ENCODE measurements around the gene FOXN3.

- TF ChIP-seq ZBTB33 (IDR thresholded peaks at IDR 0.05) = no peak
- no peak for TF ChIP-seq SPI1 (IDR thresholded peaks at IDR 0.05; ENCODE audit: borderline replicate concordance, insufficient read depth, low read depth, low read length)
- TF ChIP-seq MAX (IDR thresholded peaks at IDR 0.05; ENCODE audit: low read depth, low read length) = no peak
- TF ChIP-seq NFXL1 (IDR thresholded peaks at IDR 0.05; ENCODE audit: borderline replicate concordance) = no peak
Observed at GRCh38 chr14:89259951-89260609, 157.0 kb downstream of the FOXN3 start.
